Upper lobe of left lung (tissue), 6 donors: ENCODE measurements around the gene LRBA. TPM values are rescaled to one million over a fixed set of nuclear protein-coding genes. Genes with fewer than 3 reads are reported as not detected.

Experiments used
- ATAC-seq, 2 donors: fragments of 200-7000 bp; cut with Tn5 transposase; one replicate each; pipeline ENCODE4 v1.9.1; 2022; ENCODE audit warnings: mild to moderate bottlenecking in 2 of 2, moderate library complexity in 2 of 2; ENCODE audit not compliant: low FRiP score in 2 of 2
- DNase-seq, 2 donors: peaks; one replicate each; pipeline ENCODE4 v3.0.0-alpha.2; 2019 to 2020
- H3K27ac ChIP-seq, 4 donors: fragments of 200-600 bp; sonication (generic); one replicate each; pipeline ENCODE4 v1.5.1; 2016 to 2019
- H3K27me3 ChIP-seq, 4 donors: fragments of 200-600 bp; sonication (generic); one replicate each; pipeline ENCODE4 v1.5.1; 2017 to 2019
- H3K36me3 ChIP-seq, 4 donors: fragments of 200-600 bp; sonication (generic); one replicate each; pipeline ENCODE4 v1.5.1; 2016 to 2019
- H3K4me1 ChIP-seq, 4 donors: fragments of 200-600 bp; sonication (generic); one replicate each; pipeline ENCODE4 v1.5.1; 2018 to 2019
- H3K4me3 ChIP-seq, 4 donors: fragments of 200-600 bp; sonication (generic); one replicate each; pipeline ENCODE4 v1.5.1; 2017 to 2019; ENCODE audit warnings: mild to moderate bottlenecking in 2 of 4, moderate library complexity in 1 of 4
- H3K9me3 ChIP-seq, 4 donors: fragments of 200-600 bp; sonication (generic); one replicate each; pipeline ENCODE4 v1.5.1; 2018 to 2019
- EP300 ChIP-seq, 4 donors: sonication (generic); formaldehyde crosslinking; IDR thresholded peaks; one replicate each; pipeline ENCODE4 v1.5.1; 2017; ENCODE audit warnings: antibody characterized with exemption in 4 of 4, control low read depth in 2 of 4
- POLR2A ChIP-seq, 4 donors: fragments of 450-650 bp; IDR thresholded peaks; one replicate each; pipeline ENCODE4 v1.5.1; 2016 to 2017; ENCODE audit warnings: antibody characterized with exemption in 4 of 4, mild to moderate bottlenecking in 2 of 4
- POLR2AphosphoS5 ChIP-seq, 2 donors: sonication (generic); formaldehyde crosslinking; IDR thresholded peaks; one replicate each; pipeline ENCODE4 v1.5.1; 2017; ENCODE audit warnings: antibody characterized with exemption in 2 of 2
- WGBS, 2 donors: methylation state at CpG; one replicate each; pipeline ENCODE4 v1.1.5; 2017 to 2018; 5-methylcytosine and 5-hydroxymethylcytosine counted together
- total RNA-seq, 6 donors: library from RNA; depleted of rRNA in 4 of 6; stranded (reverse); fragments of >200 nt in 4 of 6; gene quantifications; one replicate each; pipeline versions ENCODE4 v1.1.0 to v1.2.1, GENCODE V29; 2016 to 2021
- TF ChIP-seq, protein P1 (sequence below), 6 experiments: fragments of 450-650 bp in 4 of 6; fragments of 200-600 bp in 2 of 6; sonication (generic) in 2 of 6; IDR thresholded peaks; one replicate each; pipeline ENCODE4 v1.5.1; 2016 to 2019; ENCODE audit warnings: antibody characterized with exemption in 6 of 6
- donor health status: DM: no; HTN: no; CAD: no; lungs with moderate emphysema.
- donor health status: DM: no; HTN: yes; CAD: no; lungs with severe emphysema.

LRBA gene
- total RNA-seq, 6 donors from 2014 or later: 34.7 to 139 (median 56.4) TPM

DNA sequence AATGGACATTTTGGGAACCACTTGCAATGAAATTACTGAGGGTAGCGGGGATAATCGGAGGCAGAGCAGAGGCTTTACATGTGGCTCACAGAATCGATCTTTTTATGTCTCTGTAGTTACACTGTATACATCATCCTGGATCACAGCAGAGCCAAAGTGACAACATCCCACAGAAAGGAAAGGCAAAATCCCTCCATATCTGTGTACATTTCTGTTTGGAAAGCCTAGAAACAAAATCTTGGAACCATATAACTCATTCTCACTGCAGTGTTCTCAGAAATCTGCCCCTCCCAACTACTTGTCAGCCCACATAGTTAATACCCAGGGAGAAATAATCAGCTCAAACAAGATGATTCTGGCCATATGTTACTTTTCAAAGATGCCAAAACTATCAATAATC lies 725.2 kb downstream of the LRBA start:
- TF ChIP-seq POLR2A (IDR thresholded peaks at IDR 0.05) (no peak), POLR2AphosphoS5 (IDR thresholded peaks at IDR 0.05) (no peak)
- ATAC-seq (no peak), DNase-seq (no peak)
- 94 to 98% methylated on average over 3 of the region's 3 CpGs for WGBS, 2 donors
- Histone ChIP-seq H3K27ac (no peak overlapping the region), H3K4me3 (no peak overlapping the region), H3K4me1 (no peaks in the 10 kb centered on the region), H3K36me3 (peaks cover 0 to 6% (median 0%) of the 10 kb centered on the region in 4 donors), H3K9me3 (no peaks in the 10 kb centered on the region), H3K27me3 (no peaks in the 10 kb centered on the region)

DNA sequence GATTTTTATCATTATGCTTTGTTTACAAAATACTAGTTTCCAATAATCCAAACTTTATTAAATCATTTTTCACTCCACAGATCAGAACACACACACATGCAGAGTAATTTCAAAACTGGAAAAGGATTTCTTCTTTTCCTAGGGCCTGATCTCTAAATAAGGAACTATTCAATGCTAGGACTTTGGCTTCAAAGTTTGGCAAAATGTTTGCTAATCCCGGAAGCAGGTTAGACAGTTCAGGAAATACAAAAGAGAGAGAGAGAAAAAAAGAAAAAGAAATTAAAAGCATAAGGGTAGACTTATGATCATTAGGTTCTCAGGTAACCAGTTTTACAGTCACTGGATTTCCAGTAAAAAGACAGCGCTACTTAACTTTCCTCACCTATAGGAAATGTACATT lies 725.9 kb downstream of the LRBA start:
- Histone ChIP-seq H3K27ac (no peak overlapping the region), H3K4me3 (no peak overlapping the region), H3K9me3 (no peaks in the 10 kb centered on the region), H3K36me3 (peaks cover 0 to 6% (median 0%) of the 10 kb centered on the region in 4 donors), H3K27me3 (no peaks in the 10 kb centered on the region), H3K4me1 (no peaks in the 10 kb centered on the region)
- WGBS, 2 donors: 73 to 77% methylated on average over 2 of the region's 2 CpGs
- no peak for ATAC-seq
- TF ChIP-seq POLR2AphosphoS5 (IDR thresholded peaks at IDR 0.05): no peak
- no peak for TF ChIP-seq POLR2A (IDR thresholded peaks at IDR 0.05)
- no peak for TF ChIP-seq EP300 (IDR thresholded peaks at IDR 0.05)
- TF ChIP-seq, protein P1, sequence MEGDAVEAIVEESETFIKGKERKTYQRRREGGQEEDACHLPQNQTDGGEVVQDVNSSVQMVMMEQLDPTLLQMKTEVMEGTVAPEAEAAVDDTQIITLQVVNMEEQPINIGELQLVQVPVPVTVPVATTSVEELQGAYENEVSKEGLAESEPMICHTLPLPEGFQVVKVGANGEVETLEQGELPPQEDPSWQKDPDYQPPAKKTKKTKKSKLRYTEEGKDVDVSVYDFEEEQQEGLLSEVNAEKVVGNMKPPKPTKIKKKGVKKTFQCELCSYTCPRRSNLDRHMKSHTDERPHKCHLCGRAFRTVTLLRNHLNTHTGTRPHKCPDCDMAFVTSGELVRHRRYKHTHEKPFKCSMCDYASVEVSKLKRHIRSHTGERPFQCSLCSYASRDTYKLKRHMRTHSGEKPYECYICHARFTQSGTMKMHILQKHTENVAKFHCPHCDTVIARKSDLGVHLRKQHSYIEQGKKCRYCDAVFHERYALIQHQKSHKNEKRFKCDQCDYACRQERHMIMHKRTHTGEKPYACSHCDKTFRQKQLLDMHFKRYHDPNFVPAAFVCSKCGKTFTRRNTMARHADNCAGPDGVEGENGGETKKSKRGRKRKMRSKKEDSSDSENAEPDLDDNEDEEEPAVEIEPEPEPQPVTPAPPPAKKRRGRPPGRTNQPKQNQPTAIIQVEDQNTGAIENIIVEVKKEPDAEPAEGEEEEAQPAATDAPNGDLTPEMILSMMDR (IDR thresholded peaks at IDR 0.05): no peak
- no peak for DNase-seq

DNA sequence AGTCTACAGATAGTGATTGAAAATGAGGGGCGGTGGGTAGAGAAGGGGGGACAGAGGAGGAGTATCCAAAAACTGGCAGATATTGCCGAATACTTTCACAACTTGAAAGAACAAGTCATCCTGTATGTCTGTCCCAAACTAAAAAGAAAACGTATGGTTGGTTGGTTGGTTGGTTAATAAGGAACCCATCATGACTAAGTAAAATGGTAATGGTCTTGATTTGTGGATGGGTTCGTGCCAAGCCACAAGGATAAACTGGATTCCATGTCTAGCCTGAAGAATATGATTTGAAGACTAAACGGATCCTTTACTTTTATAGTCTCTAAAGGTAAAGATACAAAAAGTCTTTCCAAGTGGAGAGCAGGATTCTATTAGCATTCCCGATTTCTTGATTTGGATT lies 728.4 kb downstream of the LRBA start:
- 82 to 91% methylated on average over 6 of the region's 6 CpGs for WGBS, 2 donors
- ATAC-seq (no peak), DNase-seq (no peak)
- no peak for TF ChIP-seq POLR2AphosphoS5 (IDR thresholded peaks at IDR 0.05)
- TF ChIP-seq EP300 (IDR thresholded peaks at IDR 0.05): no peak
- TF ChIP-seq, protein P1 (IDR thresholded peaks at IDR 0.05): no peak
- TF ChIP-seq POLR2A (IDR thresholded peaks at IDR 0.05): no peak
- Histone ChIP-seq H3K27me3 (no peaks in the 10 kb centered on the region), H3K36me3 (peaks cover 0 to 16% (median 0%) of the 10 kb centered on the region in 4 donors), H3K4me3 (no peak overlapping the region), H3K4me1 (no peaks in the 10 kb centered on the region), H3K9me3 (no peaks in the 10 kb centered on the region), H3K27ac (no peak overlapping the region)

DNA sequence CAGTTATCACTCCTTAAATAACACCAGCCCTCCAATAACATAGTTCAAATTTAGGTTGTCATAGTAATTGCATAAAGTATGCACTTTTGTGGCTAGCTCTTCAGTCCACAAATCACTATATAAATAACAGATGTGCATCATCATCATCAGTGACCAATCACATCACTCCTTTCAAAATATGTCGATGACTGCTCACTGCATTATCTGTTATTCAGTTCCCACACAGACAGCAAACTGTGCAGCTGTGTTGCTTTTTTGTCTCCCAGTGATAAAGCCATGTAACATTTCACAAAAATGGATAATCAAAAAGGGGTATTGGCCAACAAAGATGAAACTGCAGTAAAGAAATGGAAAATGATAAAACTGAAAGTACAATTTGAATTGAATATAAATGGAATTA lies 731.4 kb downstream of the LRBA start:
- H3K4me1 ChIP-seq: no peaks in the 10 kb centered on the region
- ATAC-seq: no peak

DNA sequence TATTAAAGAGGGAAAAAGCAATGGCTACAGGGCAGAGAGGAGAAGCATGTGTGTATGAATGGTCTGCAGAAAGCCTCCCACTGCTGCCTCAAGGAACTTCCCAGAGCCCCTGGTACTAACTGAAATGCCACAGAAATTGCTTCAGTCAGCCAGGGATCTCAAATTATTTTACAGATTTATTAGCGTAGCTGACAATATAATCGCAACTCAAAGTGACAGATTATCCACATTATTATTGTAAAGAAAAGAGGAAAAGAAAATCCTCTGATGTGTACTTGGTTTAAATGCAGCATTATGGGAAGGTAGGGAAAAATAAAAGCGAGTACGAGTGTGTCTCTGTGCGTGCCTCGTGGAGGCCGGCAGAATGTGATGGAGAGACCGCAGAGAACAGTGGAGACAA lies 734.1 kb downstream of the LRBA start:
- H3K4me3 ChIP-seq: no peak overlapping the region
- H3K27me3 ChIP-seq: no peaks in the 10 kb centered on the region
- TF ChIP-seq POLR2AphosphoS5 (IDR thresholded peaks at IDR 0.05): no peak
- TF ChIP-seq POLR2A (IDR thresholded peaks at IDR 0.05): no peak
- no peak for TF ChIP-seq EP300 (IDR thresholded peaks at IDR 0.05)
- TF ChIP-seq, protein P1 (IDR thresholded peaks at IDR 0.05): no peak
- WGBS, 2 donors: 95 to 97% methylated on average over 8 of the region's 8 CpGs
- H3K9me3 ChIP-seq: peaks cover 0 to 6% (median 0%) of the 10 kb centered on the region in 4 donors
- ATAC-seq (no peak), DNase-seq (no peak)
- H3K27ac ChIP-seq: no peak overlapping the region
- H3K4me1 ChIP-seq: no peaks in the 10 kb centered on the region
- H3K36me3 ChIP-seq: peaks cover 0 to 37% (median 0%) of the 10 kb centered on the region in 4 donors

More for the DNA sequence above, 731.4 kb downstream of the LRBA start:
- H3K27ac ChIP-seq: no peak overlapping the region
- H3K9me3 ChIP-seq: no peaks in the 10 kb centered on the region
- H3K4me3 ChIP-seq: no peak overlapping the region
- 67 to 68% methylated on average over 1 of the region's 1 CpG for WGBS, 2 donors
- H3K36me3 ChIP-seq: peaks cover 0 to 33% (median 0%) of the 10 kb centered on the region in 4 donors
- no peak for DNase-seq
- TF ChIP-seq POLR2A (IDR thresholded peaks at IDR 0.05) (no peak), EP300 (IDR thresholded peaks at IDR 0.05) (no peak), POLR2AphosphoS5 (IDR thresholded peaks at IDR 0.05) (no peak)
- TF ChIP-seq, protein P1 (IDR thresholded peaks at IDR 0.05): no peak
- no peaks in the 10 kb centered on the region for H3K27me3 ChIP-seq
